Activated T-cell treated with anti-CD3 and anti-CD28 coated beads, Interleukin-2, amount 50 U/mL, for 4 hours (primary cell): ENCODE results near the gene ADGRG4. TPM values are rescaled to one million over a fixed set of nuclear protein-coding genes. Genes with fewer than 3 reads are reported as not detected.
"Not testable (repeated sequence)": the region's sequence is repeated elsewhere in the genome, so short reads cannot be mapped to it uniquely, and the experiment has no call there.

Source experiments
- ATAC-seq, 2 donors: fragments of 200-7000 bp; cut with Tn5 transposase; one replicate each; pipeline ENCODE4 v1.10.0; 2021
- DNase-seq: peaks from one replicate; pipeline ENCODE4 v3.0.0-alpha.2; 2020
- H3K27me3 Mint-ChIP-seq: one replicate; pipeline ENCODE4 v1.8.0; 2021; ENCODE audit warnings: low read depth, mixed read lengths
- H3K36me3 Mint-ChIP-seq: one replicate; pipeline ENCODE4 v1.8.0; 2022; ENCODE audit warnings: mixed read lengths; ENCODE audit not compliant: insufficient read depth
- H3K4me1 Mint-ChIP-seq: one replicate; pipeline ENCODE4 v1.8.0; 2021; ENCODE audit warnings: low read depth, mixed read lengths
- H3K4me3 Mint-ChIP-seq: one replicate; pipeline ENCODE4 v1.8.0; 2021; ENCODE audit warnings: mild to moderate bottlenecking, moderate library complexity, mixed read lengths
- H3K9me3 Mint-ChIP-seq: one replicate; pipeline ENCODE4 v1.8.0; 2021; ENCODE audit warnings: mixed read lengths
- total RNA-seq, 3 donors: library from RNA; stranded (reverse); gene quantifications; one replicate each; pipeline ENCODE4 v1.2.1, GENCODE V29; 2021

Gene ADGRG4
- total RNA-seq, 3 donors from 2014 or later = not detected

GRCh38 chrX:136387951-136388502 is 87.3 kb downstream of the ADGRG4 start:
- ATAC-seq = no peak
- Mint-ChIP-seq H3K4me3 (no peak overlapping the region), H3K4me1 (no peaks in the 10 kb centered on the region), H3K27me3 (peaks cover 15% of the 10 kb centered on the region), H3K9me3 (no peaks in the 10 kb centered on the region), H3K36me3 (no peaks in the 10 kb centered on the region)
- DNase-seq = no peak

- Mint-ChIP-seq H3K4me3 (no peak overlapping the region), H3K27me3 (peaks cover 14% of the 10 kb centered on the region), H3K9me3 (no peaks in the 10 kb centered on the region)
These were observed 90.2 kb downstream of the ADGRG4 start for GRCh38 chrX:136390921-136391320.

GRCh38 chrX:136395271-136395670 is 94.5 kb downstream of the ADGRG4 start:
- DNase-seq = no peak
- Mint-ChIP-seq H3K9me3 (no peaks in the 10 kb centered on the region), H3K27me3 (no peaks in the 10 kb centered on the region), H3K4me3 (no peak overlapping the region), H3K36me3 (no peaks in the 10 kb centered on the region), H3K4me1 (no peaks in the 10 kb centered on the region)
- no peak for ATAC-seq

More at GRCh38 chrX:136390921-136391320, 90.2 kb downstream of the ADGRG4 start:
- DNase-seq (no peak), ATAC-seq (no peak)
- no peaks in the 10 kb centered on the region for H3K36me3 Mint-ChIP-seq
- no peaks in the 10 kb centered on the region for H3K4me1 Mint-ChIP-seq

GRCh38 chrX:136397001-136397400 is 96.2 kb downstream of the ADGRG4 start:
- Mint-ChIP-seq H3K4me3 (no peak overlapping the region), H3K27me3 (no peaks in the 10 kb centered on the region), H3K9me3 (no peaks in the 10 kb centered on the region), H3K4me1 (no peaks in the 10 kb centered on the region), H3K36me3 (no peaks in the 10 kb centered on the region)
- ATAC-seq = no peak
- no peak for DNase-seq

- Mint-ChIP-seq H3K4me3 (no peak overlapping the region), H3K4me1 (no peaks in the 10 kb centered on the region), H3K27me3 (peaks cover 6% of the 10 kb centered on the region), H3K9me3 (no peaks in the 10 kb centered on the region), H3K36me3 (no peaks in the 10 kb centered on the region)
- ATAC-seq (no peak), DNase-seq (no peak)
These were observed 104.4 kb downstream of the ADGRG4 start for GRCh38 chrX:136405126-136405525.

- Mint-ChIP-seq H3K4me1 (no peaks in the 10 kb centered on the region), H3K36me3 (no peaks in the 10 kb centered on the region), H3K27me3 (peaks cover 2% of the 10 kb centered on the region), H3K4me3 (no peak overlapping the region), H3K9me3 (no peaks in the 10 kb centered on the region)
- DNase-seq (no peak), ATAC-seq (no peak)
These were observed 117.0 kb downstream of the ADGRG4 start for GRCh38 chrX:136417806-136418205.

- Mint-ChIP-seq H3K27me3 (peaks cover 2% of the 10 kb centered on the region), H3K9me3 (no peaks in the 10 kb centered on the region), H3K36me3 (no peaks in the 10 kb centered on the region), H3K4me1 (no peaks in the 10 kb centered on the region), H3K4me3 (no peak overlapping the region)
- ATAC-seq = no peak
- DNase-seq = no peak
These were observed 120.6 kb downstream of the ADGRG4 start for GRCh38 chrX:136421338-136421737.

GRCh38 chrX:136423724-136424123 is 123.0 kb downstream of the ADGRG4 start:
- Mint-ChIP-seq H3K27me3 (peaks cover 2% of the 10 kb centered on the region), H3K36me3 (no peaks in the 10 kb centered on the region), H3K4me1 (no peaks in the 10 kb centered on the region), H3K4me3 (no peak overlapping the region), H3K9me3 (no peaks in the 10 kb centered on the region)
- ATAC-seq (no peak), DNase-seq (no peak)

GRCh38 chrX:136425996-136426395 is 125.2 kb downstream of the ADGRG4 start:
- no peak for ATAC-seq
- Mint-ChIP-seq H3K4me1 (no peaks in the 10 kb centered on the region), H3K9me3 (no peaks in the 10 kb centered on the region), H3K27me3 (no peaks in the 10 kb centered on the region), H3K4me3 (no peak overlapping the region), H3K36me3 (no peaks in the 10 kb centered on the region)
- no peak for DNase-seq

- Mint-ChIP-seq H3K36me3 (no peaks in the 10 kb centered on the region), H3K4me3 (no peak overlapping the region), H3K9me3 (no peaks in the 10 kb centered on the region), H3K27me3 (no peaks in the 10 kb centered on the region), H3K4me1 (no peaks in the 10 kb centered on the region)
- ATAC-seq (no peak), DNase-seq (no peak)
These were observed 130.9 kb downstream of the ADGRG4 start for GRCh38 chrX:136431625-136432024.

- no peaks in the 10 kb centered on the region for H3K4me1 Mint-ChIP-seq
- H3K9me3 Mint-ChIP-seq = no peaks in the 10 kb centered on the region
- ATAC-seq (no peak), DNase-seq (no peak)
- H3K36me3 Mint-ChIP-seq = no peaks in the 10 kb centered on the region
- no peaks in the 10 kb centered on the region for H3K27me3 Mint-ChIP-seq
- H3K4me3 Mint-ChIP-seq = no peak overlapping the region
These were observed 137.0 kb downstream of the ADGRG4 start for GRCh38 chrX:136437774-136438173.

- H3K4me1 Mint-ChIP-seq = no peaks in the 10 kb centered on the region
- no peak overlapping the region for H3K4me3 Mint-ChIP-seq
- DNase-seq (no peak), ATAC-seq (no peak)
- no peaks in the 10 kb centered on the region for H3K27me3 Mint-ChIP-seq
- H3K36me3 Mint-ChIP-seq = no peaks in the 10 kb centered on the region
- H3K9me3 Mint-ChIP-seq = no peaks in the 10 kb centered on the region
These were observed 137.4 kb downstream of the ADGRG4 start for GRCh38 chrX:136438192-136438591.

- not testable (repeated sequence) for H3K36me3 Mint-ChIP-seq, H3K27me3 Mint-ChIP-seq, H3K4me3 Mint-ChIP-seq, H3K4me1 Mint-ChIP-seq, ATAC-seq, DNase-seq, H3K9me3 Mint-ChIP-seq
These were observed 144.9 kb downstream of the ADGRG4 start for GRCh38 chrX:136445674-136446073.

- Mint-ChIP-seq H3K9me3 (no peaks in the 10 kb centered on the region), H3K27me3 (no peaks in the 10 kb centered on the region), H3K4me3 (no peak overlapping the region), H3K4me1 (no peaks in the 10 kb centered on the region), H3K36me3 (no peaks in the 10 kb centered on the region)
- ATAC-seq (no peak), DNase-seq (no peak)
These were observed 145.4 kb downstream of the ADGRG4 start for GRCh38 chrX:136446208-136446607.

- Mint-ChIP-seq H3K27me3 (no peaks in the 10 kb centered on the region), H3K4me3 (no peak overlapping the region), H3K9me3 (no peaks in the 10 kb centered on the region), H3K4me1 (no peaks in the 10 kb centered on the region), H3K36me3 (no peaks in the 10 kb centered on the region)
- no peak for DNase-seq
- ATAC-seq = no peak
These were observed 146.5 kb downstream of the ADGRG4 start for GRCh38 chrX:136447308-136447707.

- H3K36me3 Mint-ChIP-seq = no peaks in the 10 kb centered on the region
- DNase-seq (no peak), ATAC-seq (no peak)
- no peaks in the 10 kb centered on the region for H3K27me3 Mint-ChIP-seq
- no peaks in the 10 kb centered on the region for H3K9me3 Mint-ChIP-seq
- H3K4me3 Mint-ChIP-seq = no peak overlapping the region
- no peaks in the 10 kb centered on the region for H3K4me1 Mint-ChIP-seq
These were observed 147.2 kb downstream of the ADGRG4 start for GRCh38 chrX:136447968-136448367.
